ENCODE measurements around the gene KLHL29. TPM values are rescaled to one million over a fixed set of nuclear protein-coding genes. Genes with fewer than 3 reads are reported as not detected.

The KLHL29 gene
- total RNA-seq, 1 experiment from 2014 or later: 16.7 TPM

GRCh38 chr2:23592898-23593751 is 208.1 kb downstream of the KLHL29 start:
- DNase-seq (ENCODE audit: low read depth, low spot score) (no peak), ATAC-seq (no peak)
- intact Hi-C loops (cut with micrococcal nuclease): no loop called here
- H3K9ac ChIP-seq (ENCODE audit: low read length): no peak overlapping the region
- TF ChIP-seq CTCF (IDR thresholded peaks at IDR 0.05 in 2 of 3, conservative IDR thresholded peaks at IDR 0.05 in 1 of 3; ENCODE audit: borderline replicate concordance in 1 of 3, insufficient read depth in 1 of 3, low read depth in 2 of 3, low read length in 2 of 3) (no peak), ZBTB33 (IDR thresholded peaks at IDR 0.05; ENCODE audit: extremely low read depth, insufficient replicate concordance, low read length) (no peak), EZH2 (IDR thresholded peaks at IDR 0.05) (no peak), POLR2A (IDR thresholded peaks at IDR 0.05; ENCODE audit: borderline replicate concordance, extremely low read depth, insufficient read depth, insufficient read length) (no peak), MAX (IDR thresholded peaks at IDR 0.05) (no peak), EZH2phosphoT487 (IDR thresholded peaks at IDR 0.05; ENCODE audit: borderline replicate concordance) (no peak), CEBPB (IDR thresholded peaks at IDR 0.05; ENCODE audit: low read depth) (no peak), JUND (IDR thresholded peaks at IDR 0.05) (no peak), ZFX (IDR thresholded peaks at IDR 0.05) (no peak)
- no TSS peak for BruUV-seq (replicated peaks)
- no peak overlapping the region for H3K4me2 ChIP-seq (ENCODE audit: low read length)
- no peak overlapping the region for H3K27ac ChIP-seq (ENCODE audit: low read depth, low read length)
- H3K4me3 ChIP-seq (replicated peaks in 1 of 2; ENCODE audit: low read depth in 1 of 2, low read length in 2 of 2): no peak overlapping the region
- H3K79me2 ChIP-seq (ENCODE audit: insufficient read depth, low read length): no peaks in the 10 kb centered on the region
- no peaks in the 10 kb centered on the region for H3K9me2 ChIP-seq (ENCODE audit: insufficient read depth)
- no peaks in the 10 kb centered on the region for H3K27me3 ChIP-seq (ENCODE audit: insufficient read depth, low read length)
- H3K4me1 ChIP-seq (ENCODE audit: control insufficient read depth in 1 of 2, insufficient read depth in 2 of 2, low read length in 2 of 2): 0 out of 4 replicates have a peak, but pooled peaks cover 0 to 4% of the 10 kb centered on the region in 2 experiments
- ChIA-PET POLR2A (no interaction called here), CTCF (no interaction called here), RAD21 (ENCODE audit: low non-redundant PET in 1 of 2, low total read pairs in 2 of 2, uncharacterized antibody in 2 of 2, unreplicated experiment in 2 of 2) (no interaction called here)
- no peaks in the 10 kb centered on the region for H4K20me1 ChIP-seq (ENCODE audit: insufficient read depth)
- H2AFZ ChIP-seq (ENCODE audit: low read depth, low read length, poor library complexity, severe bottlenecking): no peak overlapping the region
- no peaks in the 10 kb centered on the region for H3K9me3 ChIP-seq (ENCODE audit: control insufficient read depth in 1 of 2, insufficient read depth in 1 of 2, low read depth in 1 of 2, low read length in 2 of 2)
- H3K36me3 ChIP-seq (ENCODE audit: control insufficient read depth in 1 of 2, insufficient read depth in 2 of 2, low read length in 2 of 2): no peaks in the 10 kb centered on the region
